Naive thymus-derived CD8-positive, alpha-beta T cell (primary cell): ENCODE results near the gene SLC26A1. TPM values are rescaled to one million over a fixed set of nuclear protein-coding genes. Genes with fewer than 3 reads are reported as not detected.
"Not testable (repeated sequence)": the region's sequence is repeated elsewhere in the genome, so short reads cannot be mapped to it uniquely, and the experiment has no call there.

Experiments used
- ATAC-seq, 2 donors: fragments of 150-1000 bp; cut with Tn5 transposase in 1 of 2; sonication (Bioruptor Pico), chemical (Tn5 transposase) in 1 of 2; 1 replicate in 1 of 2; 2 replicates in 1 of 2; pipeline ENCODE4 v1.10.0; 2021; ENCODE audit warnings: mild to moderate bottlenecking in 2 of 2, moderate library complexity in 2 of 2
- POLR2A ChIA-PET: fragments of 350-600 bp; sonication (Branson Sonifier 250); formaldehyde crosslinking; loops from one replicate; lab custom pipeline; 2021; ENCODE audit warnings: antibody characterized with exemption; lab: Charles Lee
- DNase-seq, 10 donors: peaks; one replicate each; pipeline versions ENCODE4 v3.0.0 to v3.0.0-alpha.2; 2020 to 2022
- H3K27ac Mint-ChIP-seq, 10 donors: one replicate each; pipeline ENCODE4 v1.8.0; 2020 to 2022; ENCODE audit warnings: mild to moderate bottlenecking in 10 of 10, mixed read lengths in 10 of 10, moderate library complexity in 4 of 10, inconsistent platforms in 1 of 10
- H3K27me3 Mint-ChIP-seq, 5 donors: one replicate each; pipeline ENCODE4 v1.8.0; 2021 to 2022; ENCODE audit warnings: mixed read lengths in 5 of 5
- H3K36me3 Mint-ChIP-seq, 3 donors: one replicate each; pipeline ENCODE4 v1.8.0; 2020 to 2022; ENCODE audit warnings: mixed read lengths in 3 of 3, mild to moderate bottlenecking in 2 of 3, inconsistent platforms in 1 of 3
- H3K4me1 Mint-ChIP-seq, 4 donors: one replicate each; pipeline ENCODE4 v1.8.0; 2021 to 2022; ENCODE audit warnings: mixed read lengths in 4 of 4
- H3K4me3 Mint-ChIP-seq, 10 donors: one replicate each; pipeline ENCODE4 v1.8.0; 2020 to 2022; ENCODE audit warnings: mild to moderate bottlenecking in 10 of 10, mixed read lengths in 10 of 10, moderate library complexity in 6 of 10, inconsistent platforms in 1 of 10
- H3K9me3 Mint-ChIP-seq, 9 donors: one replicate each; pipeline ENCODE4 v1.8.0; 2020 to 2022; ENCODE audit warnings: mixed read lengths in 9 of 9, mild to moderate bottlenecking in 3 of 9, inconsistent platforms in 1 of 9, moderate library complexity in 1 of 9
- polyA plus RNA-seq, 3 donors: library from polyadenylated mRNA; unstranded; fragments of 300-500 nt; fragmentation: Illumina TruSeq; gene quantifications; one replicate each; pipeline ENCODE4 v1.2.3, GENCODE V29; 2021
- total RNA-seq, 8 experiments: library from RNA in 2 of 8; stranded (reverse) in 2 of 8; gene quantifications; one replicate each; pipeline ENCODE4 v1.2.3 and lab custom pipeline; 2021 to 2026

The SLC26A1 gene
- total and polyA plus RNA-seq, 5 experiments from 2014 or later = 0.39 to 1.3 (median 0.72) TPM

DNA sequence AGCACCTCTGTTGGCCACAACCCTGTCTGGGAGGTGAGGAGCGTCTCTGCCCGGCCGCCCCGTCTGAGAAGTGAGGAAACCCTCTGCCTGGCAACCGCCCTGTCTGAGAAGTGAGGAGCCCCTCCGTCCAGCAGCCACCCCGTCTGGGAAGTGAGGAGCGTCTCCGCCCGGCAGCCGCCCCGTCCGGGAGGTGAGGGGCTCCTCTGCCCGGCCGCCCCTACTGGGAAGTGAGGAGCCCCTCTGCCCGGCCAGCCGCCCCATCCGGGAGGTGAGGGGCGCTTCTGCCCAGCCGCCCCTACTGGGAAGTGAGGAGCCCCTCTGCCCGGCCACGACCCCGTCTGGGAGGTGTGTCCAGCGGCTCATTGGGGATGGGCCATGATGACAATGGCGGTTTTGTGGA lies 17.2 kb downstream of the SLC26A1 start:
- H3K4me1 Mint-ChIP-seq = peaks cover 4 to 13% (median 6%) of the 10 kb centered on the region in 4 donors
- ATAC-seq, H3K27me3 Mint-ChIP-seq, H3K36me3 Mint-ChIP-seq, H3K9me3 Mint-ChIP-seq, H3K27ac Mint-ChIP-seq, H3K4me3 Mint-ChIP-seq, POLR2A ChIA-PET, DNase-seq: not testable (repeated sequence)

DNA sequence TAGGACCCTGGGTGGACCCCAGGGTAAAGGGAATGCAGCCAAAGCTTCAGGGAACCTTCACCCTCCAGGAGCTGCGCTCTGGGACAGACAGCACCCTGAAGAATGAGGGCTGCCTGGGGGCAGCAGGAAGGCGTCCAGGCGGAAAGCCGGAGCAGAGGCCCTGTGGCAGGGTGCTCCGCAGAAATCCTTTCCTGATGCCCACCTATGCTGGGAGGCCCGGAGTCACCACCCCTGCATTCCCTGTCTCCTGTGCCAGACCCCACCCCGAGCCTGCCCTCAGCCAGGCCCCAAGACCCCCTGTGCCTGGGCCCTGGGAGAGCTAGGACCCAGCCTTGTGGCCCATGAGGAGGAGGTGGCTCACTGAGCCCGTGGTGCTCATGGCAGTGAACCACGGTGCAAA lies 18.5 kb downstream of the SLC26A1 start:
- Mint-ChIP-seq H3K27me3 (no peaks in the 10 kb centered on the region), H3K27ac (no peak overlapping the region), H3K36me3 (no peaks in the 10 kb centered on the region), H3K4me3 (peak overlapping the region in 2 of 10 donors; percentile 20 to 28), H3K9me3 (peaks cover 0 to 2% (median 0%) of the 10 kb centered on the region in 9 donors), H3K4me1 (peaks cover 6 to 23% (median 17%) of the 10 kb centered on the region in 4 donors)
- DNase-seq (no peak), ATAC-seq (no peak)
- POLR2A ChIA-PET = interaction anchor here (3.0 kb wide), 1 partner anchor 12 kb away, joined by 16 read pairs; the partner anchor contains the start of gene IDUA

DNA sequence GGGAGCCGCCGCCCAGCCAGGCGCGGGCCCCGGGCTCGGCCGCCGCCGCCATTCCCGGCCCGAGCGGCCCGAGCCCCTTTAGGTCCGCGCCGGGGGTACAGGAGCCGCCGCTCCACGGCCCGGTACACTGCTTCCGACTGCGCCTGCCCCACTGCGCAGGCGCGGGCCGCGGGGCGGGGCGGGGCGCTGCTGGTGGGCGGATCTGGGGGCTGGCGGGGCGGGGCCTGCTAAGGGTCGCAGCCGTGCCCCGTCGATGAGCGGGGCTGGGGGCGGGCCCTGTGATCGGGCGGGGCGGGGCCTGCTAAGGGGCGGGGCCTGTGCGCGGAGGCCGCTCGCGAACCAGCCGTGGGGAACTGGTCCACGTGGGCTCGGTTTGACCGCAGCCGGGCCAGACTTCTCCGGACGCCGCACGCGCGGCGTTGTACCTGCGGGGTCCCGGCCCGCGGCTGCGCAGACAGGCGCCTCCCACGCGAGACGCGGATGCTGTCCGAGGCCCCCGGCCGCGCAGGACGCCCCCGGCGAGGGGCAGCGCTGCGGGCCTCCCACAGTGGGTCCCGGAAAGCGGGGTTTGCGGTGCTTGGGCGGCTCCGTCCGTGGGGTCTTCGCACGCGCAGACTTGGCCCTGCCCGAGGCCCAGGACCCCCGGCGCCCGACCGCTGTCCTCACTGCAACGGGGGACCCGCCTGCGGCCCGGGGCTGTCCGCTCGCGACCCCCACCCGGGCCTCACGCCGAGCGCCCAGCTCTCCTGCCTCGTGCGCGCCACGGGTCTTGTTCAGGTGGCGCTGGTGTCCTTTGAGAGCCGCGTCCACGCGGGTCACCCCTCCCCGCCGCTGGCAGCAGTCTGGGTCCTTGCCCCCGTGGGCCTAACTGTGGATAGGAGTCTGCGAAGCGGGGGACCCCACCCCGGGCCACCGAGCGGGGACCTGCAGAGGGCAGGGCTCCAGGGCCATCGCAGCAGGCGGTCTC lies 19.5 kb downstream of the SLC26A1 start, which contains the start of gene DGKQ:
Gene DGKQ, minus strand, starts transcription at position 139 of the 967 bp plus-strand sequence. Its CDS starts 87 bp downstream, at position 52.
- Mint-ChIP-seq H3K4me3 (peak within 1 kb of the TSS in 9 of 10 donors; percentile 33 to 71 (median 57)), H3K27ac (peak within 1 kb of the TSS in 3 of 10 donors; percentile 33 to 44 (median 43)), H3K27me3 (no peaks in the 10 kb centered on the region), H3K4me1 (peaks cover 6 to 24% (median 19%) of the 10 kb centered on the region in 4 donors), H3K36me3 (no peaks in the 10 kb centered on the region), H3K9me3 (peaks cover 0 to 2% (median 0%) of the 10 kb centered on the region in 9 donors)
- POLR2A ChIA-PET = interaction anchor here (2.6 to 3.0 kb wide), 2 partner anchors 13 to 41 kb away, joined by 9 to 16 read pairs; partner anchors contain the start of genes GAK, IDUA and TMEM175
- peak; percentile 73 to 93 (median 88) for DNase-seq
- ATAC-seq = peak; percentile 79 to 80

DNA sequence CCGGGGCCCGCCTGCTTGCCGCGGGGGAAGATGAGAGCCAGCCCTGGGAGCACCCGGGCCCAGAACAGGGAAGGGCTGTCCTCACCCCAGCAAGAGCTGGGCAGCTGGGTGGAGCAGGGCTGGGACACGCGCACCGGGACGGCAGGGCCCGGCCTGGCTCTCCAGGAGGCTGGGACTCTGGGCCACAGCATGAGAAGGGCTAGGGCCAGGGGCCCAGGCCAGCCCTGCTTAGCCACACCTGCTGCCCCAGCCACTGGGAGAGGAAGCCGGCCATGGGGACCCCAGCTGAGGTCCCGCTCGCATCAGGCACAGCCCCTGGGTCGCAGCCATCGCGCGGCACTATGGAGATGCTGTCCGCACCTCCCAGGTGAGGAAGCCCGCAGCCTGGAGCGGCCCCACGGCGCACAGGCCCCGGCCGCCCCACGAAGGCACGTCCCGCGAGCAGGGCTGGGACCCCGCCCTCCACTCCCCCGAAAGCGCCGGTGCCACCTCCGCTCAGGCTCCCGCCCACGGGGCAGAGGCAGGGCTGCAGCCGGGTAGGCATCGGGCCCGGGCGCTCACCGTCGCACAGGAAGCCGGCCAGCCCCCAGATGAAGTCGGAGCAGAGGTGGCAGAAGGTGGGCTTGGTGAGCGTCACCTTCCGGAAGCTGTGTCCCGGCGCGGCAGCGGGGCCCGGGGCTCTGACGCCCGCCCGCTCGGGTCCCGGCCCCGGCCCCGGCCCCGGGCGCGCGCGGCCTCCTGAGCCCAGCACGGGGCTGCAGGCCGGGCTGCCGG lies 20.4 kb downstream of the SLC26A1 start:
- ATAC-seq = peak; percentile 64 to 66
- peaks cover 0 to 2% (median 0%) of the 10 kb centered on the region in 9 donors for H3K9me3 Mint-ChIP-seq
- H3K4me3 Mint-ChIP-seq = peak overlapping the region in 8 of 10 donors; percentile 20 to 71 (median 58)
- no peaks in the 10 kb centered on the region for H3K27me3 Mint-ChIP-seq
- peak; percentile 54 to 84 (median 65) for DNase-seq
- peak overlapping the region in 3 of 10 donors; percentile 14 to 44 (median 15) for H3K27ac Mint-ChIP-seq
- H3K4me1 Mint-ChIP-seq = peaks cover 6 to 24% (median 19%) of the 10 kb centered on the region in 4 donors
- POLR2A ChIA-PET = interaction anchor here (1.1 to 3.0 kb wide), 4 partner anchors 11 to 41 kb away, joined by 4 to 16 read pairs (median 6); partner anchors contain the start of genes GAK, IDUA and TMEM175
- H3K36me3 Mint-ChIP-seq = no peaks in the 10 kb centered on the region

DNA sequence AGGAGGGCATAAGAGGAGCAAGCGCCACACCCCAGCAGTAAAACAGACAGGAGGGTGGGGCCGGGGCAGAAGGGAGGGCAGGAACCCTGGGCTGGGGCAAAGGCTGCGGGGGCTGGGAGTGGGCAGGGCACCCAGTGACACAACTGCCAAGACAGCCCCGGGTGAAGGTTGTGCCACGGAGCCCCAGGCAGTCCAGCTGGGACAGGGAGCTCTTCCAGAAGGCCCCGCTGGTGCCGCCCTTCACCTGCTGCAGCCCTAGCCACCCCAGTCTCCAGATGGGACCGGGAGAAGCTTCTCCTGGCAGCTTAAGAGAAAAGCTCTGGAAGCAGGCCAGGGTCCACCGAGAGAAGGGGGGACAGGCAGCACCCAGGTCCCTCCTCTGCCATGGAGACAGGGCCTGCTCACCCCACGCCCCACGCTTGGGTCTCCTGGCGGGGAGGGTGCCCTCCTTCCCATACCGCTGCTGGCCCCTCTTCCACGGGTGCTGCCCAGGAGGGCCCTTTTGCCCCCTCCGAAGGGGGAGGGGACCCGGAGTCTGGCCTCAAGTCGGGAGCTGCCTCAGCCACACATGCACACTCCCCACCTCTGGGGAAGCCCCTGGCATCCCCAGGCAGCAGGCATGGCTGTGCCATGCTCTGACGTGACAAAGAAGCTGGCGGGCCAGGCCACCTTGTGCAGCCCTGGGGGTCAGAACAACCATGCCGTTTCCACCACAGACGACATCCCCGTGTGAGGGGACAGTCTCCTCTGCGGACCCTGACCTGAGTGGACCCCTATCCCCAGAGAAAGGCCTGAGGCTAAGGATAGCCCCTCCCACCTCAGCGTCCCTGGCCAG lies 21.3 kb downstream of the SLC26A1 start:
- Mint-ChIP-seq H3K27ac (peak overlapping the region in 3 of 10 donors; percentile 29 to 87 (median 87)), H3K27me3 (no peaks in the 10 kb centered on the region), H3K36me3 (no peaks in the 10 kb centered on the region), H3K9me3 (peaks cover 0 to 2% (median 0%) of the 10 kb centered on the region in 9 donors), H3K4me1 (peaks cover 6 to 24% (median 19%) of the 10 kb centered on the region in 4 donors), H3K4me3 (peak overlapping the region in 9 of 10 donors; percentile 20 to 78 (median 59))
- no peak for ATAC-seq
- POLR2A ChIA-PET = interaction anchor here (0.5 to 3.4 kb wide), 7 partner anchors 10 to 48 kb away, joined by 3 to 16 read pairs (median 5); partner anchors contain the start of genes GAK, IDUA and TMEM175
- DNase-seq = no peak

DNA sequence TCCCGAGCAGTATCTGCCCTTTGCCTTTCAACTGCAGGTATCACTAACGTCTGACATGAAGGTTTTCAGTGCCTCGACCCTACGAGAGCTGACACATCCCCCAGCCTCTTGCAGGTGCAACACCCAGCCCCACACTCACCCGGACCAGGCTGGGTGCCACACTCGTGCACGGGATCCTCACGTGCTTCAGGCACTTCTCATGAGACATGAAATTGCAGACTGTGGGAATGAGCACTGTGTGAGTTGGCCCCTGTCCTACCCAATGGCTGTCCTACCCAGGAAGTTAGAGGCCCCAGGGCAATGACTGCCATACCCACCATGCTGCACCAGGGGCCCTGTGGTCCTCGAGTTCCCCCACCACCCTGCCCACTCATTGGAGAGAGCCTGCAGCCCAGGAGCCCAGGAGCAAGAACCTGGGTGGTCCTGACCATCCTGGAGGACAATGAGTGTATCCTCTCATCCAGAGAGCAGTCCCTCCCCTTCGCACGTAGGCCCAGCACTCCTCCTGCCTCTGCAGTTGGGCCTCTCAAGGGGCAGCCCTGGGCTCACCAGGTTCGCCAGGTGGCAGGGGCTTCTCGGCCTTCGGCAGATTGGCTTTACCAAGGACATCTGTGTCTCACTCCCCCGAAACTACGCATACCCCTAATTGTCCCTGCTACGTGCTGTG lies 22.2 kb downstream of the SLC26A1 start:
- Mint-ChIP-seq H3K4me3 (peak overlapping the region in 9 of 10 donors; percentile 48 to 82 (median 66)), H3K4me1 (peaks cover 6 to 23% (median 18%) of the 10 kb centered on the region in 4 donors), H3K36me3 (no peaks in the 10 kb centered on the region), H3K27me3 (no peaks in the 10 kb centered on the region), H3K9me3 (peaks cover 0 to 2% (median 0%) of the 10 kb centered on the region in 9 donors), H3K27ac (peak overlapping the region in 8 of 10 donors; percentile 47 to 87 (median 76))
- ATAC-seq (no peak), DNase-seq (no peak)
- POLR2A ChIA-PET = interaction anchor here (0.5 to 3.4 kb wide), 4 partner anchors 16 to 47 kb away, joined by 3 to 14 read pairs (median 4); partner anchors contain the start of genes GAK, IDUA and TMEM175

DNA sequence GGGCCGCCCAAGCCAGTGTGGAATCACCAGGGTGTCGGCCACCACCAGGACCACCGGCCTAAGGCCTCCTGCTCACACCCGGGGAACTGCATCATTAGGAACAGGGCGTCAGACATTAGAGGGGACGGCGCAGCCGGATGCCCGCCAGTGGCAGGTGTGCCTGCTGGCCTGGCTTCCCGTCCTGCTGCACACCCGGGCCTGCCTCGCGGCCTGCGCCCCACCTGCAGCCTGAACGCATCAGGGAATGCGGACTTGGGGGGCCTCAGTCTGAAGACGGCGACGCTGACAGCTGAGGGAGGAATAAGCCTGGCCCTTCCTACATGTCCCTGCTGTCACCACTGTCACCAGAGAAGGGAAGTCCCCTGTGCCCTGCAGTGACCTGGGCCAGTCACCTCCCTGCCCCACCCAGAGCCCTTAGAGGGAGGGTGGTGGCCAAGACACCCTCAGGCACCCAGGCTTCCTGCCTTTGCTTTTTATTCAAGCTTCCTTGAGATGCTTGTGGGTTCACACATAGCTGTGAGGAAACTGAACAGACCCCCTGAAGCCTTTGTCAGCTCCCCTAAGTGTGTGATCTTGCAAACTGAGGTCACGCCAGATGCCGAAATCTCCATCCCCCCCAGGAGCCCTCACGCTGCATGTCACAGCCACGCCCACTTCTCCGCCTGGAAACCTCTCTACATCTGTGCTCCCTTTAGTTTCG lies 23.0 kb downstream of the SLC26A1 start:
- Mint-ChIP-seq H3K4me3 (peak overlapping the region; percentile 48 to 82 (median 66)), H3K36me3 (no peaks in the 10 kb centered on the region), H3K9me3 (peaks cover 0 to 2% (median 0%) of the 10 kb centered on the region in 9 donors), H3K4me1 (peaks cover 6 to 23% (median 18%) of the 10 kb centered on the region in 4 donors), H3K27ac (peak overlapping the region in 9 of 10 donors; percentile 47 to 87 (median 75)), H3K27me3 (no peaks in the 10 kb centered on the region)
- DNase-seq = peak in 5 of 10 donors; percentile 17 to 62 (median 41)
- POLR2A ChIA-PET = interaction anchor here (0.5 to 3.4 kb wide), 3 partner anchors 17 to 40 kb away, joined by 3 to 14 read pairs (median 4); partner anchors contain the start of genes GAK, IDUA and TMEM175
- ATAC-seq = peak in 1 of 2 donors; percentile 29

DNA sequence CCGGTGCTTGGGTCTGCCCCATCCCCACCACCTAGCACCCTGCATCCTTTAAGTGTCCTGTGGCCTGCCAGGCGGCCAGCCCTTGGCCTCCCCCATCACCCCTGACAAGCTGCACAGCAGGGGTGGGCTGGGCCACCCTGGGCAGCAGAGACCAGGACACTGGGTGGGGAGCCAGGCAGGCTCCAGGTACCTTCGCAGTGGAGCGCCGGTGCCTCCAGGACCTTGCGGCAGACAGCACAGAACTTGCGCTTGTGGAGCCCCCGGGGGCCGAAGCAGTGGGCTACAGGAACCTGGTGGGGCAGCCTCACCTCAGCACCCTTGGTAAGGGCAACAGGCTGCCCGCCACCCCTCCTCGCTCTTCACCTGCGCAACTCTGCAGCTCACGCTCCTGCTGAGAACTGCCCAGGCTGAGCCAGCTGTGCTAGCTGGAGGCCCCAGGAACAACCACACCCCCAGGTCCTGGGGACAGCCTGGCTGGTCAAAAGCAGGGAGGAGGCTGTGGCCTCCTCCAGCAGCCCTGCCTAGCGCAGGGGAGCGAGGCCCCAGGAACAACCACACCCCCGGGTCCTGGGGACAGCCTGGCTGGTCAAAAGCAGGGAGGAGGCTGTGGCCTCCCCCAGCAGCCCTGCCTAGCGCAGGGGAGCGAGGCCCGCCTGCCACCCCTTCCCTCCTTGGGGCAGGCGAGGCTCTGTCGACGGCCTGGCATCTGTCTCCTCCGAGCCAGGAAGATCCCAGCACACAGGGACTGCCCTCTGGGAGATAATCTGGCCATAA lies 24.4 kb downstream of the SLC26A1 start:
- H3K4me3 Mint-ChIP-seq = peak overlapping the region in 1 of 10 donors; percentile 19
- no peaks in the 10 kb centered on the region for H3K36me3 Mint-ChIP-seq
- peak overlapping the region in 1 of 10 donors; percentile 58 for H3K27ac Mint-ChIP-seq
- no peak for ATAC-seq
- POLR2A ChIA-PET = interaction anchor here (3.4 kb wide), 1 partner anchor 18 kb away, joined by 14 read pairs; the partner anchor contains the start of gene IDUA
- H3K4me1 Mint-ChIP-seq = peaks cover 6 to 23% (median 18%) of the 10 kb centered on the region in 4 donors
- no peak for DNase-seq
- no peaks in the 10 kb centered on the region for H3K9me3 Mint-ChIP-seq
- H3K27me3 Mint-ChIP-seq = no peaks in the 10 kb centered on the region

DNA sequence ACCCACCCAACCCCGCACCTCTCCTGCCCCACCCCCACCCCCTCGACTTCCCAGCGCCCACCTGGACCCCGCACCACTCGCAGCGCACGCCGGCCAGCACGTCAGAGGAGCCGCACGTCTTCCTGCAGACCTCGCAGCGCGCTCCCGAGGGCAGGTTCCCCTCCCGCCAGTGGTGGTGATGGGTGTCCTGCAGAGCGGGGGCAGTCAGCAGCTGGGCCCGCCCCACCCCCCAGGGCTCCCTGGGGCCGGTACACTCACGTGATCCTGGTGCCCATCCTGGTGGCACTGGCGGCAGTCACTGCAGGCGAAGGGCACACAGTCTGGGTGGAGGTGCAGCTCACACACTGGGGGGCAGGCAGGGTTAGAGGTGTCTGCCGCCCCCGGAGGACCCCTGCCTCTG lies 25.0 kb downstream of the SLC26A1 start:
- Mint-ChIP-seq H3K4me3 (peak overlapping the region in 1 of 10 donors; percentile 19), H3K9me3 (no peaks in the 10 kb centered on the region), H3K4me1 (peaks cover 6 to 25% (median 19%) of the 10 kb centered on the region in 4 donors), H3K27me3 (no peaks in the 10 kb centered on the region), H3K36me3 (no peaks in the 10 kb centered on the region), H3K27ac (no peak overlapping the region)
- ATAC-seq = no peak
- POLR2A ChIA-PET = no interaction called here
- DNase-seq = no peak
